K562 (cell line): ENCODE measurements around the gene LMBRD1. TPM values are rescaled to one million over a fixed set of nuclear protein-coding genes. Genes with fewer than 3 reads are reported as not detected.

Experiments
- DACH1 ChIP-seq: fragments of 450-650 bp; IDR thresholded peaks from 2 replicates; pipeline ENCODE4 v1.6.1; 2018; ENCODE audit not compliant: partially characterized antibody
- EGR1 ChIP-seq: fragments of 450-650 bp; conservative IDR thresholded peaks from 2 replicates; pipeline ENCODE4 v1.6.1; 2017; ENCODE audit warnings: mild to moderate bottlenecking
- FOXK1 ChIP-seq: sonication (generic); formaldehyde crosslinking; IDR thresholded peaks from 2 replicates; pipeline ENCODE4 v1.8.0; 2022; ENCODE audit warnings: missing genetic modification reagents, mild to moderate bottlenecking, borderline replicate concordance
- HNRNPK ChIP-seq: fragments of 200-400 bp; formaldehyde crosslinking; IDR thresholded peaks from one replicate; pipeline ENCODE4 v1.6.1; 2018; ENCODE audit warnings: mild to moderate bottlenecking, low read depth, low read length; ENCODE audit not compliant: poor library complexity, severe bottlenecking
- NCOA2 ChIP-seq, 2 experiments: fragments of 450-650 bp; IDR thresholded peaks; 2 replicates each; pipeline ENCODE4 v1.6.1; 2018; ENCODE audit warnings: mild to moderate bottlenecking in 2 of 2, moderate library complexity in 1 of 2; ENCODE audit not compliant: partially characterized antibody in 2 of 2
- NCOA4 ChIP-seq: fragments of 450-650 bp; IDR thresholded peaks from 2 replicates; pipeline ENCODE4 v1.6.1; 2018; ENCODE audit warnings: mild to moderate bottlenecking; ENCODE audit not compliant: partially characterized antibody
- POLR2A ChIP-seq: fragments of 450-650 bp; conservative IDR thresholded peaks from 2 replicates; pipeline ENCODE4 v1.6.1; 2016
- POLR2AphosphoS2 ChIP-seq: IDR thresholded peaks from 2 replicates; pipeline ENCODE4 v1.6.1; 2012; ENCODE audit warnings: low read length, improper control_type of control experiment
- RB1 ChIP-seq: fragments of 450-650 bp; IDR thresholded peaks from 2 replicates; pipeline ENCODE4 v1.6.1; 2017; ENCODE audit warnings: low read depth, mild to moderate bottlenecking
- RBM22 ChIP-seq: fragments of 200-400 bp; formaldehyde crosslinking; IDR thresholded peaks from 2 replicates; pipeline ENCODE4 v1.6.1; 2018; ENCODE audit warnings: low read length, low read depth; ENCODE audit not compliant: poor library complexity, severe bottlenecking
- RUNX1 ChIP-seq: sonication (generic); IDR thresholded peaks from 2 replicates; pipeline ENCODE4 v1.6.1; 2016; ENCODE audit warnings: antibody characterized with exemption, low read depth
- ZNF133 ChIP-seq: fragments of 250-450 bp; sonication (Bioruptor Pico); IDR thresholded peaks from 2 replicates; pipeline ENCODE4 v1.4.0; 2020; ENCODE audit warnings: mild to moderate bottlenecking
- ZNF324 ChIP-seq: fragments of 250-450 bp; sonication (Bioruptor Pico); IDR thresholded peaks from 2 replicates; pipeline ENCODE4 v1.4.0; 2020; ENCODE audit warnings: mild to moderate bottlenecking
- ZNF583 ChIP-seq: fragments of 250-450 bp; sonication (Bioruptor Pico); IDR thresholded peaks from 2 replicates; pipeline ENCODE4 v1.4.0; 2020
- ZNF76 ChIP-seq: fragments of 250-450 bp; sonication (Bioruptor Pico); IDR thresholded peaks from 2 replicates; pipeline ENCODE4 v1.4.0; 2020; ENCODE audit warnings: mild to moderate bottlenecking, moderate library complexity, borderline replicate concordance
- ZNF764 ChIP-seq: fragments of 250-450 bp; sonication (Bioruptor Pico); IDR thresholded peaks from 2 replicates; pipeline ENCODE4 v1.4.0; 2020; ENCODE audit warnings: low read depth, mild to moderate bottlenecking, moderate library complexity
- polyA plus RNA-seq, 8 experiments: library from polyadenylated mRNA; depleted of rRNA in 4 of 8; stranded (reverse) in 5 of 8; unstranded in 3 of 8; fragments of >200 nt; fragmentation: Nextera tagmentation in 2 of 8; fragmentation: Illumina TruSeq in 1 of 8; extraction: Ambion mirVana in 2 of 8; extraction: Trizol in 1 of 8; gene quantifications; 2 replicates each; pipeline versions ENCODE4 v1.2.1 to v1.2.3, GENCODE V29; 2011 to 2014; ENCODE audit warnings: inconsistent platforms in 1 of 8, missing spikeins in 1 of 8
- total RNA-seq, 7 experiments: library from RNA; depleted of rRNA in 6 of 7; stranded (reverse); fragments of >200 nt in 6 of 7; fragmentation: Illumina TruSeq in 2 of 7; extraction: Trizol in 2 of 7; gene quantifications; 2 replicates each; pipeline versions ENCODE4 v1.2.1 to v1.2.3, GENCODE V29; 2011 to 2021; ENCODE audit warnings: low replicate concordance in 1 of 7
- TF ChIP-seq, protein P1 (sequence below): fragments of 250-450 bp; sonication (Bioruptor Pico); IDR thresholded peaks from 2 replicates; pipeline ENCODE4 v1.9.0; 2021; ENCODE audit warnings: mild to moderate bottlenecking, inconsistent platforms
- TF ChIP-seq, protein P2 (sequence below): IDR thresholded peaks from 3 replicates; pipeline ENCODE4 v1.6.1; 2011; ENCODE audit warnings: borderline replicate concordance, mild to moderate bottlenecking; ENCODE audit not compliant: insufficient read length, insufficient read depth
- TF ChIP-seq, protein P3 (sequence below): IDR thresholded peaks from 3 replicates; pipeline ENCODE4 v1.6.1; 2011; ENCODE audit warnings: borderline replicate concordance, mild to moderate bottlenecking, moderate library complexity; ENCODE audit not compliant: insufficient read length; ENCODE audit errors: extremely low read depth
- TF ChIP-seq, protein P4 (sequence below): sonication (generic); formaldehyde crosslinking; IDR thresholded peaks from 2 replicates; pipeline ENCODE4 v1.8.1; 2023; ENCODE audit warnings: mild to moderate bottlenecking, missing genetic modification reagents
- TF ChIP-seq, protein P5 (sequence below): sonication (generic); formaldehyde crosslinking; IDR thresholded peaks from 2 replicates; pipeline ENCODE4 v1.9.0; 2022; ENCODE audit warnings: mild to moderate bottlenecking, missing genetic modification reagents

LMBRD1 gene
- total and polyA plus RNA-seq, 9 of the 15 experiments (the other 6 are each of a cell fraction or from before 2014, with no cell fraction given): 14.0 to 85.2 (median 26.5) TPM

DNA sequence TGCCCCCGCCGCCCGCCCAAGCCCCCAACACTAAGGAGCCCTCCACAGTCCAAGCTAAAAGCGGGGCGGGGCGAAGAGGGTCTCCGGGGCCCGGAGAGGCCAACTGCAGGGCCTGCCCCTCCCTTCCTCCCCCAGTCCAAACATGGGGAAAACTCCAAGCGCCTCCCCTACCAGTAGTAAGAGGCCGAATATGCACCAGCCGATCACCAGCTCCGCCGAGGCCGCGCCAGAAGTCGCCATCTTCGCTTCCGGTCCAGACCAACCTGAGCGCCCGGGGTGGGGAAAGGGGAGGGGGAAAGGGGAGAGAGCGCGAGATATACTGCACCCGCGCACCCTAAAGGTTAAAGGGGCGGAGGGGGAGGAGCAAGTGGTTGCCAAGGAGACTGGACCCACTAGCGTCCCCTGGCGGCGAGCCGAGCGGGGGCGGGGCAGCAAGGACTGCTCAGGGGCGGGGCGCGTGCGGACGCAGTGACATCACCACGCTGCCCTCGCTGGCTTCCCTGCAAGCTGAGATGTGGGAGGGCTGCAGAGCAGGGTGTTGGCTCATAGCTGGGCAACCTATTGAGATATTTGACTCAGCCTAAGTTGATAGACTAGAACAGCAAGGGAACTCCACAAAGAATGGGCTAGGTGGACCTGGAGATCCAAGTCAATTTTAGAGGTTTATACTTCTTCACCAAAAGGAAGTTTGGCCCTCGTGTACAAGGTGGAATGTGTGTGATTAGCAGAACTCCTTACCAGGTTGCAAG lies at the start of gene LMBRD1 (continued):
- TF ChIP-seq NCOA4 (no peak), RBM22 (peak; percentile 63), RUNX1 (no peak), POLR2AphosphoS2 (no peak), ZNF324 (CRISPR knock-in tag) (no peak), ZNF764 (CRISPR knock-in tag) (no peak), FOXK1 (CRISPR knock-in tag) (no peak), ZNF583 (CRISPR knock-in tag) (no peak), ZNF133 (CRISPR knock-in tag) (no peak), HNRNPK (no peak), DACH1 (no peak), ZNF76 (CRISPR knock-in tag) (no peak), NCOA2 (IDR thresholded peaks at IDR 0.05; ENCODE audit: partially characterized antibody in 2 of 2) (no peak), POLR2A (peak; percentile 79), EGR1 (peak; percentile 85), RB1 (peak; percentile 81)
- TF ChIP-seq, protein P1, sequence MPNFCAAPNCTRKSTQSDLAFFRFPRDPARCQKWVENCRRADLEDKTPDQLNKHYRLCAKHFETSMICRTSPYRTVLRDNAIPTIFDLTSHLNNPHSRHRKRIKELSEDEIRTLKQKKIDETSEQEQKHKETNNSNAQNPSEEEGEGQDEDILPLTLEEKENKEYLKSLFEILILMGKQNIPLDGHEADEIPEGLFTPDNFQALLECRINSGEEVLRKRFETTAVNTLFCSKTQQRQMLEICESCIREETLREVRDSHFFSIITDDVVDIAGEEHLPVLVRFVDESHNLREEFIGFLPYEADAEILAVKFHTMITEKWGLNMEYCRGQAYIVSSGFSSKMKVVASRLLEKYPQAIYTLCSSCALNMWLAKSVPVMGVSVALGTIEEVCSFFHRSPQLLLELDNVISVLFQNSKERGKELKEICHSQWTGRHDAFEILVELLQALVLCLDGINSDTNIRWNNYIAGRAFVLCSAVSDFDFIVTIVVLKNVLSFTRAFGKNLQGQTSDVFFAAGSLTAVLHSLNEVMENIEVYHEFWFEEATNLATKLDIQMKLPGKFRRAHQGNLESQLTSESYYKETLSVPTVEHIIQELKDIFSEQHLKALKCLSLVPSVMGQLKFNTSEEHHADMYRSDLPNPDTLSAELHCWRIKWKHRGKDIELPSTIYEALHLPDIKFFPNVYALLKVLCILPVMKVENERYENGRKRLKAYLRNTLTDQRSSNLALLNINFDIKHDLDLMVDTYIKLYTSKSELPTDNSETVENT (CRISPR knock-in tag): no peak
- TF ChIP-seq, protein P2, sequence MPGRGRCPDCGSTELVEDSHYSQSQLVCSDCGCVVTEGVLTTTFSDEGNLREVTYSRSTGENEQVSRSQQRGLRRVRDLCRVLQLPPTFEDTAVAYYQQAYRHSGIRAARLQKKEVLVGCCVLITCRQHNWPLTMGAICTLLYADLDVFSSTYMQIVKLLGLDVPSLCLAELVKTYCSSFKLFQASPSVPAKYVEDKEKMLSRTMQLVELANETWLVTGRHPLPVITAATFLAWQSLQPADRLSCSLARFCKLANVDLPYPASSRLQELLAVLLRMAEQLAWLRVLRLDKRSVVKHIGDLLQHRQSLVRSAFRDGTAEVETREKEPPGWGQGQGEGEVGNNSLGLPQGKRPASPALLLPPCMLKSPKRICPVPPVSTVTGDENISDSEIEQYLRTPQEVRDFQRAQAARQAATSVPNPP: no peak
- TF ChIP-seq, protein P3, sequence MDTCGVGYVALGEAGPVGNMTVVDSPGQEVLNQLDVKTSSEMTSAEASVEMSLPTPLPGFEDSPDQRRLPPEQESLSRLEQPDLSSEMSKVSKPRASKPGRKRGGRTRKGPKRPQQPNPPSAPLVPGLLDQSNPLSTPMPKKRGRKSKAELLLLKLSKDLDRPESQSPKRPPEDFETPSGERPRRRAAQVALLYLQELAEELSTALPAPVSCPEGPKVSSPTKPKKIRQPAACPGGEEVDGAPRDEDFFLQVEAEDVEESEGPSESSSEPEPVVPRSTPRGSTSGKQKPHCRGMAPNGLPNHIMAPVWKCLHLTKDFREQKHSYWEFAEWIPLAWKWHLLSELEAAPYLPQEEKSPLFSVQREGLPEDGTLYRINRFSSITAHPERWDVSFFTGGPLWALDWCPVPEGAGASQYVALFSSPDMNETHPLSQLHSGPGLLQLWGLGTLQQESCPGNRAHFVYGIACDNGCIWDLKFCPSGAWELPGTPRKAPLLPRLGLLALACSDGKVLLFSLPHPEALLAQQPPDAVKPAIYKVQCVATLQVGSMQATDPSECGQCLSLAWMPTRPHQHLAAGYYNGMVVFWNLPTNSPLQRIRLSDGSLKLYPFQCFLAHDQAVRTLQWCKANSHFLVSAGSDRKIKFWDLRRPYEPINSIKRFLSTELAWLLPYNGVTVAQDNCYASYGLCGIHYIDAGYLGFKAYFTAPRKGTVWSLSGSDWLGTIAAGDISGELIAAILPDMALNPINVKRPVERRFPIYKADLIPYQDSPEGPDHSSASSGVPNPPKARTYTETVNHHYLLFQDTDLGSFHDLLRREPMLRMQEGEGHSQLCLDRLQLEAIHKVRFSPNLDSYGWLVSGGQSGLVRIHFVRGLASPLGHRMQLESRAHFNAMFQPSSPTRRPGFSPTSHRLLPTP: no peak
- TF ChIP-seq, protein P4, sequence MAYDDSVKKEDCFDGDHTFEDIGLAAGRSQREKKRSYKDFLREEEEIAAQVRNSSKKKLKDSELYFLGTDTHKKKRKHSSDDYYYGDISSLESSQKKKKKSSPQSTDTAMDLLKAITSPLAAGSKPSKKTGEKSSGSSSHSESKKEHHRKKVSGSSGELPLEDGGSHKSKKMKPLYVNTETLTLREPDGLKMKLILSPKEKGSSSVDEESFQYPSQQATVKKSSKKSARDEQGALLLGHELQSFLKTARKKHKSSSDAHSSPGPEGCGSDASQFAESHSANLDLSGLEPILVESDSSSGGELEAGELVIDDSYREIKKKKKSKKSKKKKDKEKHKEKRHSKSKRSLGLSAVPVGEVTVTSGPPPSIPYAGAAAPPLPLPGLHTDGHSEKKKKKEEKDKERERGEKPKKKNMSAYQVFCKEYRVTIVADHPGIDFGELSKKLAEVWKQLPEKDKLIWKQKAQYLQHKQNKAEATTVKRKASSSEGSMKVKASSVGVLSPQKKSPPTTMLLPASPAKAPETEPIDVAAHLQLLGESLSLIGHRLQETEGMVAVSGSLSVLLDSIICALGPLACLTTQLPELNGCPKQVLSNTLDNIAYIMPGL (CRISPR knock-in tag): no peak
- TF ChIP-seq, protein P5, sequence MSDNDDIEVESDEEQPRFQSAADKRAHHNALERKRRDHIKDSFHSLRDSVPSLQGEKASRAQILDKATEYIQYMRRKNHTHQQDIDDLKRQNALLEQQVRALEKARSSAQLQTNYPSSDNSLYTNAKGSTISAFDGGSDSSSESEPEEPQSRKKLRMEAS: peak; percentile 77
